H9 (cell line): Measurements from ENCODE around the gene SNCB. TPM values are rescaled to one million over a fixed set of nuclear protein-coding genes. Genes with fewer than 3 reads are reported as not detected.
A peak's percentile ranks its signal among the peaks of the same experiment; 100 is the strongest.

Source experiments
- DNase-seq: peaks from one replicate; pipeline ENCODE4 v3.0.0-alpha.2; 2017
- H2AFZ ChIP-seq: one replicate; pipeline ENCODE4 v1.6.1; 2013; ENCODE audit warnings: mild to moderate bottlenecking, low read length, control low read depth, moderate library complexity
- H2AK5ac ChIP-seq: 2 replicates; pipeline ENCODE4 v1.6.1; 2013; ENCODE audit warnings: low read length, control low read depth, mixed read lengths; ENCODE audit not compliant: insufficient read length
- H2BK120ac ChIP-seq: one replicate; pipeline ENCODE4 v1.6.1; 2013; ENCODE audit warnings: low read depth, mild to moderate bottlenecking, low read length, control low read depth, inconsistent platforms; ENCODE audit not compliant: poor library complexity, severe bottlenecking
- H2BK12ac ChIP-seq: 2 replicates; pipeline ENCODE4 v1.6.1; 2013; ENCODE audit warnings: low read length, control low read depth, mixed read lengths, low read depth; ENCODE audit not compliant: insufficient read length
- H2BK15ac ChIP-seq: 2 replicates; pipeline ENCODE4 v1.6.1; 2013; ENCODE audit warnings: low read depth, low read length, control low read depth
- H2BK20ac ChIP-seq: one replicate; pipeline ENCODE4 v1.6.1; 2013; ENCODE audit warnings: low read depth, mild to moderate bottlenecking, low read length, control low read depth, inconsistent platforms; ENCODE audit not compliant: poor library complexity, severe bottlenecking
- H2BK5ac ChIP-seq: 2 replicates; pipeline ENCODE4 v1.6.1; 2013; ENCODE audit warnings: low read length, control low read depth, mixed read lengths; ENCODE audit not compliant: insufficient read length
- H3K14ac ChIP-seq: 2 replicates; pipeline ENCODE4 v1.6.1; 2013; ENCODE audit warnings: low read length, control low read depth; ENCODE audit not compliant: insufficient read depth
- H3K18ac ChIP-seq: 2 replicates; pipeline ENCODE4 v1.6.1; 2013; ENCODE audit warnings: low read depth, mild to moderate bottlenecking, mixed read lengths, low read length, control low read depth; ENCODE audit not compliant: insufficient read length
- H3K23ac ChIP-seq: 2 replicates; pipeline ENCODE4 v1.6.1; 2013; ENCODE audit warnings: low read length, control low read depth, mixed read lengths, low read depth; ENCODE audit not compliant: insufficient read length
- H3K23me2 ChIP-seq: 2 replicates; pipeline ENCODE4 v1.6.1; 2013; ENCODE audit warnings: low read depth, mild to moderate bottlenecking, mixed read lengths, low read length, control low read depth; ENCODE audit not compliant: insufficient read length, poor library complexity, severe bottlenecking
- H3K27ac ChIP-seq: 2 replicates; pipeline ENCODE4 v1.5.1; 2013; ENCODE audit warnings: low read length, control low read depth, mixed read lengths, low read depth; ENCODE audit not compliant: insufficient read length
- H3K27me3 ChIP-seq: 2 replicates; pipeline ENCODE4 v1.6.1; 2013; ENCODE audit warnings: low read length, control low read depth, inconsistent platforms; ENCODE audit not compliant: insufficient read depth
- H3K4ac ChIP-seq: 2 replicates; pipeline ENCODE4 v1.6.1; 2013; ENCODE audit warnings: low read depth, mild to moderate bottlenecking, control low read depth, inconsistent platforms, low read length, moderate library complexity
- H3K4me1 ChIP-seq: 2 replicates; pipeline ENCODE4 v1.6.1; 2013; ENCODE audit warnings: low read length, control low read depth, inconsistent platforms; ENCODE audit not compliant: insufficient read depth
- H3K4me2 ChIP-seq: 2 replicates; pipeline ENCODE4 v1.6.1; 2013; ENCODE audit warnings: low read length, control low read depth, mixed read lengths; ENCODE audit not compliant: insufficient read length, insufficient read depth
- H3K56ac ChIP-seq: 2 replicates; pipeline ENCODE4 v1.6.1; 2013; ENCODE audit warnings: low read depth, mild to moderate bottlenecking, mixed read lengths, low read length, control low read depth; ENCODE audit not compliant: insufficient read length
- H3K79me1 ChIP-seq: 2 replicates; pipeline ENCODE4 v1.6.1; 2013; ENCODE audit warnings: low read depth, mild to moderate bottlenecking, moderate library complexity, low read length, control low read depth, inconsistent platforms; ENCODE audit not compliant: insufficient read depth, poor library complexity, severe bottlenecking
- H3K79me2 ChIP-seq: 2 replicates; pipeline ENCODE4 v1.6.1; 2013; ENCODE audit warnings: low read length, control low read depth, inconsistent platforms; ENCODE audit not compliant: insufficient read depth
- H3K9ac ChIP-seq: 2 replicates; pipeline ENCODE4 v1.6.1; 2013; ENCODE audit warnings: low read length, control low read depth, mixed read lengths; ENCODE audit not compliant: insufficient read length; ENCODE audit errors: extremely low read depth
- H3K9me3 ChIP-seq: one replicate; pipeline ENCODE4 v1.6.1; 2013; ENCODE audit warnings: low read depth, low read length, inconsistent platforms; ENCODE audit not compliant: control insufficient read depth
- H3T11ph ChIP-seq: one replicate; pipeline ENCODE4 v1.6.1; 2013; ENCODE audit warnings: mild to moderate bottlenecking, low read length, control low read depth, inconsistent platforms
- H4K20me1 ChIP-seq: one replicate; pipeline ENCODE4 v1.6.1; 2013; ENCODE audit not compliant: control insufficient read depth, insufficient read length, insufficient read depth
- H4K5ac ChIP-seq: 2 replicates; pipeline ENCODE4 v1.6.1; 2013; ENCODE audit warnings: low read depth, mild to moderate bottlenecking, mixed read lengths, low read length, control low read depth; ENCODE audit not compliant: insufficient read length
- H4K8ac ChIP-seq: replicated peaks from 2 replicates; pipeline ENCODE4 v1.6.1; 2013; ENCODE audit warnings: low read length, control low read depth, mixed read lengths, low read depth; ENCODE audit not compliant: insufficient read length
- H4K91ac ChIP-seq: 2 replicates; pipeline ENCODE4 v1.6.1; 2013; ENCODE audit warnings: low read depth, mild to moderate bottlenecking, moderate library complexity, mixed read lengths, low read length, control low read depth; ENCODE audit not compliant: insufficient read length
- H3K27ac Mint-ChIP-seq, 3 experiments: 2 replicates in 2 of 3; 3 replicates in 1 of 3; pipeline ENCODE4 v1.8.0; 2020 to 2021; ENCODE audit warnings: mixed read lengths in 3 of 3, mild to moderate bottlenecking in 1 of 3, moderate library complexity in 1 of 3
- H3K27me3 Mint-ChIP-seq: 2 replicates; pipeline ENCODE4 v1.8.0; 2021; ENCODE audit warnings: low read depth, mild to moderate bottlenecking, moderate library complexity, mixed read lengths
- H3K36me3 Mint-ChIP-seq, 3 experiments: 2 replicates in 2 of 3; 3 replicates in 1 of 3; pipeline ENCODE4 v1.8.0; 2020 to 2021; ENCODE audit warnings: low read depth in 3 of 3, mixed read lengths in 3 of 3; ENCODE audit not compliant: insufficient read depth in 1 of 3
- H3K4me1 Mint-ChIP-seq, 2 experiments: 2 replicates each; pipeline ENCODE4 v1.8.0; 2020; ENCODE audit warnings: mixed read lengths in 2 of 2
- H3K4me3 Mint-ChIP-seq, 2 experiments: 2 replicates in 1 of 2; 3 replicates in 1 of 2; pipeline ENCODE4 v1.8.0; 2020 to 2021; ENCODE audit warnings: mild to moderate bottlenecking in 2 of 2, mixed read lengths in 2 of 2, moderate library complexity in 1 of 2
- H3K9me3 Mint-ChIP-seq, 2 experiments: 2 replicates in 1 of 2; 3 replicates in 1 of 2; pipeline ENCODE4 v1.8.0; 2020; ENCODE audit warnings: mild to moderate bottlenecking in 2 of 2, mixed read lengths in 2 of 2, moderate library complexity in 1 of 2
- CTCF ChIP-seq: fragments of 200-600 bp; sonication (generic); conservative IDR thresholded peaks from 3 replicates; pipeline ENCODE4 v1.8.0; 2021; ENCODE audit warnings: antibody characterized with exemption, mild to moderate bottlenecking
- WGBS: extraction: QIAGEN DNeasy Blood & Tissue Kit; methylation state at CpG from one replicate; pipeline ENCODE4 v1.1.7; 2013; ENCODE audit warnings: missing lambda C conversion rate, low lambda C conversion rate, mixed read lengths; ENCODE audit not compliant: insufficient read length; ENCODE audit errors: extremely low coverage; 5-methylcytosine and 5-hydroxymethylcytosine counted together
- total RNA-seq: library from RNA; stranded (reverse); gene quantifications from 2 replicates; pipeline ENCODE4 v1.2.1, GENCODE V29; 2021

The SNCB gene
- total RNA-seq, 1 experiment from 2014 or later, result 3.5 TPM

- Histone ChIP-seq H2AK5ac (no peak overlapping the region), H2AFZ (no peak overlapping the region), H2BK120ac (no peak overlapping the region), H3K4me1 (no peaks in the 10 kb centered on the region), H3K9me3 (no peaks in the 10 kb centered on the region), H3K4ac (no peak overlapping the region), H4K8ac (no peak overlapping the region), H2BK5ac (no peak overlapping the region), H3K9ac (no peak overlapping the region), H3K14ac (no peak overlapping the region), H2BK20ac (no peak overlapping the region), H3K27me3 (no peaks in the 10 kb centered on the region), H3K23ac (no peak overlapping the region), H4K20me1 (no peaks in the 10 kb centered on the region), H4K91ac (no peak overlapping the region), H3K79me1 (no peaks in the 10 kb centered on the region), H3K18ac (no peak overlapping the region), H3T11ph (no peak overlapping the region), H3K56ac (no peak overlapping the region), H2BK15ac (no peak overlapping the region), H3K27ac (no peak overlapping the region), H3K4me2 (no peak overlapping the region), H4K5ac (no peak overlapping the region), H3K79me2 (no peaks in the 10 kb centered on the region), H2BK12ac (no peak overlapping the region), H3K23me2 (no peaks in the 10 kb centered on the region)
- H3K9me3 Mint-ChIP-seq, result no peaks in the 10 kb centered on the region
- H3K27ac Mint-ChIP-seq, result peak overlapping the region in 1 of 3 experiments; percentile 59; a peak in 2 of 7 replicates
- peaks cover 4 to 12% (median 6%) of the 10 kb centered on the region in 3 experiments; a peak in 6 of 7 replicates for H3K36me3 Mint-ChIP-seq
- peaks cover 18 to 27% of the 10 kb centered on the region in 2 experiments for H3K4me1 Mint-ChIP-seq
- H3K27me3 Mint-ChIP-seq, result peaks cover 3% of the 10 kb centered on the region
- no peak overlapping the region for H3K4me3 Mint-ChIP-seq
- WGBS, result no CpG with 5 or more reads among the region's 2 CpGs
- no peak for TF ChIP-seq CTCF
- DNase-seq, result no peak
Observed at GRCh38 chr5:176603091-176603490, 27.2 kb downstream of the SNCB start.
